Stimulated activated naive CD8-positive, alpha-beta T cell treated with anti-CD3 and anti-CD28 coated beads, Interleukin-15, Interleukin-2, amounts not matched to agents 100 ng/mL and 50 ng/mL, for 24 hours (primary cell): ENCODE data around the gene KRT32.

Experiments
- H3K27ac Mint-ChIP-seq: one replicate; pipeline ENCODE4 v1.8.0; 2021; ENCODE audit warnings: mild to moderate bottlenecking, mixed read lengths
- H3K27me3 Mint-ChIP-seq: one replicate; pipeline ENCODE4 v1.8.0; 2021; ENCODE audit warnings: mixed read lengths
- H3K36me3 Mint-ChIP-seq: one replicate; pipeline ENCODE4 v1.8.0; 2021; ENCODE audit warnings: low read depth, mixed read lengths
- H3K4me1 Mint-ChIP-seq: one replicate; pipeline ENCODE4 v1.8.0; 2021; ENCODE audit warnings: low read depth, mixed read lengths
- H3K4me3 Mint-ChIP-seq: one replicate; pipeline ENCODE4 v1.8.0; 2021; ENCODE audit warnings: mild to moderate bottlenecking, mixed read lengths
- H3K9me3 Mint-ChIP-seq: one replicate; pipeline ENCODE4 v1.8.0; 2021; ENCODE audit warnings: mixed read lengths

KRT32 gene

DNA sequence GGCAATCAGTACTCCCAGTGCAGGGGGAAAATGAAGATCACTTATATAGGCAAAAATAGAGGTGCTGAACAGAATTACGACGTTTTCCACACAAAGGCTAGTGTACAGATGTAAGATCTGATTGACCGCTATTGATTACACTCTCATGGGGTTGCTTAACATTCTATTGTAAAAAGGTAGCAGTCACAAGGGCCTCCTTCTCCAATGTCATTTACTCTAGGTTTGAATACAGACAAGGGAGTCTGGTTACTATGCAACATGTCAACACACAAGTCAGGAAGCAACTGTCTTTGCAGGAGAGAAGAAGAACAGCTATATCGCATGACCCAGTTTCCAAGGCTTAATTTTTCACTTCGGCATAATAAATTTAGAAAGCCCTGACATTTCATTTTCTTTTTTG, 50.7 kb downstream of the KRT32 start:
- Mint-ChIP-seq H3K4me3 (no peak overlapping the region), H3K36me3 (no peaks in the 10 kb centered on the region), H3K9me3 (no peaks in the 10 kb centered on the region), H3K27me3 (peaks cover 4% of the 10 kb centered on the region), H3K4me1 (no peaks in the 10 kb centered on the region), H3K27ac (no peak overlapping the region)

DNA sequence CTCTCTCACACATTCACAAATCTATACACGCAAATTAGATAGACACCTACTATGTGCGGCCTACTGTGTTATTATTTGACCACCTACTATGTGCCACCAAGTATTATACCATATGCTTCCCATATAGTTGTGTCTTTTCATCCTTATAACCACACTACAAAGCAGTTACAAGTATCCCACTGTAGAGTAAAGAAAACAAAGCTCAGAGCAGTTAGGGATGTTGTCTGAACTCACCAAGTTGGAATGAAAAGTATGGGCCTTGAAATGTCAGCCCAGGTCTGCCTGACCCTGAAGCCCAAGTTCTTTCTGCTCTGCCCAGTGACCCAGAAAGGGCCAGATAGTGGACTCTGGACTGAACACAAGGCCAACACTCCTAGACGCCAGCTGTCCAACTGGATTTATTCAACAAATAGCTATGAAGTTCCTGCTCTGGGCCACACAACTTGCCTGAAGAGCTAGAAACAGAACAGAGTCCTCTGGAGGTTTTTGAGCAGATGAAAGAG, 51.3 kb downstream of the KRT32 start:
- H3K27me3 Mint-ChIP-seq = peaks cover 4% of the 10 kb centered on the region
- no peak overlapping the region for H3K27ac Mint-ChIP-seq
- H3K9me3 Mint-ChIP-seq = no peaks in the 10 kb centered on the region
- no peaks in the 10 kb centered on the region for H3K36me3 Mint-ChIP-seq
- no peaks in the 10 kb centered on the region for H3K4me1 Mint-ChIP-seq
- no peak overlapping the region for H3K4me3 Mint-ChIP-seq

DNA sequence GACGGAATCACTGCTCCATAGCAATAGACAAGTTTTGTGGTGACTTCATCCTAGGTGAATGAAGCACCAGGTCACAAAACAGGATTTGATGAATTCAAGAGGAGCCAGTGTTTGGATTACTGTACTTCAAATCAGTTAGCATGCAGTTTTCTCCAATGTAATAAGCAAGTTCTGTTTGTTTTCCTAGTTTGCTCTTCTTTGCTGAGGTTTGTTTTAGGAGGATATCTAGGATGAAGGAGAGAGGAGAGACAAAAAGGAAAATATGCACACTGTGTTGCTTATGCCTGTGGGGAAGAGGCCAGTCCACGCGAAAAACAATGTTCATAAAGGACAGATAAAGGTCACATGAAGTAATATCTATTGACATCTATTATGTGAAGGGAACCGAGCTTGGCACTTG, 51.8 kb downstream of the KRT32 start:
- peaks cover 4% of the 10 kb centered on the region for H3K27me3 Mint-ChIP-seq
- no peak overlapping the region for H3K27ac Mint-ChIP-seq
- no peaks in the 10 kb centered on the region for H3K9me3 Mint-ChIP-seq
- no peaks in the 10 kb centered on the region for H3K4me1 Mint-ChIP-seq
- no peak overlapping the region for H3K4me3 Mint-ChIP-seq
- no peaks in the 10 kb centered on the region for H3K36me3 Mint-ChIP-seq

DNA sequence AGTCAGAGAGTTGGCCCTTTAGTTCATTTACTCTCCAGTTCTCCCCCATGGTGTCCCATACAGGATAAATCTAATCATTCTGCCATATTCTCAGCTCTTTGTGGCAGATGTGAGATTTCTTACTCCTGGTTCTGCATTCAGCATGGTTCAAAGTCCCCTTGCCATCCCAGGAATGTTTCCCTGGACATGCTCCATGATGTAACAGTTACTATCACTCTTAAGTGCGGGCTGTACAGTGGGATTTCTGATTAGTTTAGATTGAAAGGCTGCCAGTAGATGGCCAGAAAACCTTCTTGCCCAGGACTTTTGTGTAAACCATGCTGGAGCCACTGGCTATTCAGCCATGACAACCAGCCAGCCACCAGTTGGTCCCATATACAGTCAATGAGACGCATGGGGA, 53.2 kb downstream of the KRT32 start:
- no peak overlapping the region for H3K27ac Mint-ChIP-seq
- no peaks in the 10 kb centered on the region for H3K9me3 Mint-ChIP-seq
- peaks cover 4% of the 10 kb centered on the region for H3K27me3 Mint-ChIP-seq

DNA sequence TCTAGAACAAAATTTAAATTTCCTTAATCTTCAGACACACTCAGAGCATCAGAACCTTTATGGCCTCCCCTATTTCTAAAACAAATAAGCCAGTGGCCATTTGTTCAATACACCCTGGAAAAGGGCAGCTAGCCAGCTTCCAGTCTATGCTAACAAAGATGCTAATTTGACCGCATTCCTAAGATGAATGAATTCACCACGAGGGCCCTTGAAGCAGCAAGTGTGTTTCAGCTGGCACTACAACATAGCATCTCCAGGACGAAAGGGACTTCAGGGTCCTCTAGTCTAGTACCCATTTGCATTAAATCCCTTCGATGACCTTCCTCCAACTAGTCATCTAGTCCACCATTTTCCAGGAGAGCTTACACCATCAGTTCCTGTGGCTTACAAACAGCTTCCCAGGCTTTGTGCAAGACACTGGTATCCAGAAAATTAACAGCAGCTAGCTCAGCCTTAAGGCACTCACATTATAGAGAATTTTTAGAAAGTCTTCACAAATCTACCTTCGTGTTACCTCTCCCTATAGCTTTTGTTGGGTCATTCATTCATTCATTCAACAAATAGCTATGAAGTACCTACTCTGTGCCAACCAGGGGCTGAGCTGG, 53.7 kb downstream of the KRT32 start:
- no peaks in the 10 kb centered on the region for H3K9me3 Mint-ChIP-seq
- H3K27ac Mint-ChIP-seq = no peak overlapping the region
- peaks cover 4% of the 10 kb centered on the region for H3K4me1 Mint-ChIP-seq
- H3K36me3 Mint-ChIP-seq = no peaks in the 10 kb centered on the region
- peaks cover 4% of the 10 kb centered on the region for H3K27me3 Mint-ChIP-seq
- no peak overlapping the region for H3K4me3 Mint-ChIP-seq

More for the DNA sequence above, 53.2 kb downstream of the KRT32 start:
- Mint-ChIP-seq H3K4me1 (peaks cover 3% of the 10 kb centered on the region), H3K4me3 (no peak overlapping the region), H3K36me3 (no peaks in the 10 kb centered on the region)

DNA sequence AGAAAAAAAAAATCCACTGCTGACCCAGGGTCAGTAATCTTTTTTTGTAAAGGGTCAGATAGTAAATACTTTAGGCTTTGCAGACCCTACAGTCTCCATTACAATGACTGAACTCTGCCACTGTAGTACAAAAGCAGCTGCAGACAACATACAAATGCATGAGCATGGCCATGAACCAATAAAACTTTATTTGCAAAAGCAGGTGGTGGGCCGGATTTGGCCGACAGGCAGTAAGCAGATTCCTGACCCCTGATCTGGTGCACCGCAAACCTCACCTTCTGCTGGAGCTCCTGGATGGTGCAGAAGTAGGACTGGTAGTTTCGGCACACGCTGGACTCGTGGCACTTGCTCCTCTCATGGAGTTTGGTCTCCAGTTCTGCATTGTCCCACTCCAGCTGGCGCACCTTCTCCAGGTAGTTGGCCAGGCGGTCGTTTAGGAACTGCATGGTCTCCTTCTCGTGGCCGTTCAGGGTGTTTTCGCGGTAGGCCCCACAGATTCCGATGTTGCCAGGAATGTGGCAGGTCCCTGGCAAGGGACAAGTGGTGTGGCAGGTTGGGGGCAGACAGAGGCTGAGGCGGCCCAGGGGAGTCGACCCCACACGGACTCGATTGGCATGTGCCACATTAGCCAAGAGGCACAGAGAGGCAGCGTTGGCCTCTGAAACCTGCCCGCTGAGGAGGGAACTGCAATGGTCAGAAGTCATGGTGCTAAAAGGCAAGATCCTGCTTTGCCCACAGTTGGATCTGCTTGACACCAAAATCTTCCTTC, 55.9 kb downstream of the KRT32 start:
- H3K36me3 Mint-ChIP-seq = no peaks in the 10 kb centered on the region
- peaks cover 4% of the 10 kb centered on the region for H3K27me3 Mint-ChIP-seq
- H3K4me1 Mint-ChIP-seq = peaks cover 4% of the 10 kb centered on the region
- no peaks in the 10 kb centered on the region for H3K9me3 Mint-ChIP-seq
- H3K27ac Mint-ChIP-seq = no peak overlapping the region
- H3K4me3 Mint-ChIP-seq = no peak overlapping the region
